ENCODE data around the gene GNAT1. TPM values are rescaled to one million over a fixed set of nuclear protein-coding genes. Genes with fewer than 3 reads are reported as not detected.

Gene GNAT1
- polyA plus RNA-seq (2011; rRNA removed) (not detected in 2 replicates), polyA plus RNA-seq (2017; fragmentation: RNase III; extraction: RNeasy Plus Mini Kit Qiagen cat#74134 plus additional on column Dnase treatment) (not detected in 3 replicates), polyA minus RNA-seq (2011; rRNA and poly(A)+ RNA removed) (not detected in 2 replicates)
- 0.04 TPM in 1 of 2 replicates, not detected in the other for polyA plus RNA-seq (2012; cell fraction: cytosol; rRNA removed)
- polyA plus RNA-seq (2012; cell fraction: nucleus; rRNA removed): not detected in 2 replicates

DNA sequence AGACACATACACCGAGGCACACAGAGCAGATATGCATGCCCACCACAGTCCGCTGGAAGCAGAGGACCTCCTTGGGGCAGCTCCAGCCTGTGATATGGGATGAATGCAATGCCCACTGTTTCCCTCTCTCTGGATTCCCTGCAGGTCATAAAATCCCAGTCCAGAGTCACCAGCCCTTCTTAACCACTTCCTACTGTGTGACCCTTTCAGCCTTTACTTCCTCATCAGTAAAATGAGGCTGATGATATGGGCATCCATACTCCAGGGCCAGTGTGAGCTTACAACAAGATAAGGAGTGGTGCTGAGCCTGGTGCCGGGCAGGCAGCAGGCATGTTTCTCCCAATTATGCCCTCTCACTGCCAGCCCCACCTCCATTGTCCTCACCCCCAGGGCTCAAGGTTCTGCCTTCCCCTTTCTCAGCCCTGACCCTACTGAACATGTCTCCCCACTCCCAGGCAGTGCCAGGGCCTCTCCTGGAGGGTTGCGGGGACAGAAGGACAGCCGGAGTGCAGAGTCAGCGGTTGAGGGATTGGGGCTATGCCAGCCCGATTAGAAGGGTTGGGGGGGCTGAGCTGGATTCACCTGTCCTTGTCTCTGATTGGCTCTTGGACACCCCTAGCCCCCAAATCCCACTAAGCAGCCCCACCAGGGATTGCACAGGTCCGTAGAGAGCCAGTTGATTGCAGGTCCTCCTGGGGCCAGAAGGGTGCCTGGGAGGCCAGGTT is at the start of gene GNAT1:
Gene GNAT1, plus strand, starts transcription at position 675 of the 725 bp plus-strand sequence. CDS start 116 bp downstream, outside the sequence.
- Histone ChIP-seq H3K4me3 (no peak within 1 kb of the TSS), H3K4me1 (peaks cover 13% of the 10 kb centered on the region; the same call in 2 of the 3 replicates), H3K27ac (no peak within 1 kb of the TSS), H3K4me2 (no peak within 1 kb of the TSS), H3K9me3 (no peaks in the 10 kb centered on the region)
- WGBS (ENCODE audit: missing lambda C conversion rate): 34% methylated on average over 5 of the region's 8 CpGs
- no peak for DNase-seq (ENCODE audit: low read depth in 1 of 2, low spot score in 1 of 2)
- ATAC-seq: no peak
- TF ChIP-seq, protein P1, sequence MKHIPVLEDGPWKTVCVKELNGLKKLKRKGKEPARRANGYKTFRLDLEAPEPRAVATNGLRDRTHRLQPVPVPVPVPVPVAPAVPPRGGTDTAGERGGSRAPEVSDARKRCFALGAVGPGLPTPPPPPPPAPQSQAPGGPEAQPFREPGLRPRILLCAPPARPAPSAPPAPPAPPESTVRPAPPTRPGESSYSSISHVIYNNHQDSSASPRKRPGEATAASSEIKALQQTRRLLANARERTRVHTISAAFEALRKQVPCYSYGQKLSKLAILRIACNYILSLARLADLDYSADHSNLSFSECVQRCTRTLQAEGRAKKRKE (CRISPR knock-in tag; IDR thresholded peaks at IDR 0.05; ENCODE audit: low read depth): no peak
- no peak for TF ChIP-seq CHD4 (IDR thresholded peaks at IDR 0.05; ENCODE audit: borderline replicate concordance)
- TF ChIP-seq HOXA7 (CRISPR knock-in tag; IDR thresholded peaks at IDR 0.05): no peak
- TF ChIP-seq, protein P2, sequence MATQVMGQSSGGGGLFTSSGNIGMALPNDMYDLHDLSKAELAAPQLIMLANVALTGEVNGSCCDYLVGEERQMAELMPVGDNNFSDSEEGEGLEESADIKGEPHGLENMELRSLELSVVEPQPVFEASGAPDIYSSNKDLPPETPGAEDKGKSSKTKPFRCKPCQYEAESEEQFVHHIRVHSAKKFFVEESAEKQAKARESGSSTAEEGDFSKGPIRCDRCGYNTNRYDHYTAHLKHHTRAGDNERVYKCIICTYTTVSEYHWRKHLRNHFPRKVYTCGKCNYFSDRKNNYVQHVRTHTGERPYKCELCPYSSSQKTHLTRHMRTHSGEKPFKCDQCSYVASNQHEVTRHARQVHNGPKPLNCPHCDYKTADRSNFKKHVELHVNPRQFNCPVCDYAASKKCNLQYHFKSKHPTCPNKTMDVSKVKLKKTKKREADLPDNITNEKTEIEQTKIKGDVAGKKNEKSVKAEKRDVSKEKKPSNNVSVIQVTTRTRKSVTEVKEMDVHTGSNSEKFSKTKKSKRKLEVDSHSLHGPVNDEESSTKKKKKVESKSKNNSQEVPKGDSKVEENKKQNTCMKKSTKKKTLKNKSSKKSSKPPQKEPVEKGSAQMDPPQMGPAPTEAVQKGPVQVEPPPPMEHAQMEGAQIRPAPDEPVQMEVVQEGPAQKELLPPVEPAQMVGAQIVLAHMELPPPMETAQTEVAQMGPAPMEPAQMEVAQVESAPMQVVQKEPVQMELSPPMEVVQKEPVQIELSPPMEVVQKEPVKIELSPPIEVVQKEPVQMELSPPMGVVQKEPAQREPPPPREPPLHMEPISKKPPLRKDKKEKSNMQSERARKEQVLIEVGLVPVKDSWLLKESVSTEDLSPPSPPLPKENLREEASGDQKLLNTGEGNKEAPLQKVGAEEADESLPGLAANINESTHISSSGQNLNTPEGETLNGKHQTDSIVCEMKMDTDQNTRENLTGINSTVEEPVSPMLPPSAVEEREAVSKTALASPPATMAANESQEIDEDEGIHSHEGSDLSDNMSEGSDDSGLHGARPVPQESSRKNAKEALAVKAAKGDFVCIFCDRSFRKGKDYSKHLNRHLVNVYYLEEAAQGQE (IDR thresholded peaks at IDR 0.05): no peak
- TF ChIP-seq RARB (CRISPR knock-in tag; IDR thresholded peaks at IDR 0.05): no peak
- TF ChIP-seq, protein P3, sequence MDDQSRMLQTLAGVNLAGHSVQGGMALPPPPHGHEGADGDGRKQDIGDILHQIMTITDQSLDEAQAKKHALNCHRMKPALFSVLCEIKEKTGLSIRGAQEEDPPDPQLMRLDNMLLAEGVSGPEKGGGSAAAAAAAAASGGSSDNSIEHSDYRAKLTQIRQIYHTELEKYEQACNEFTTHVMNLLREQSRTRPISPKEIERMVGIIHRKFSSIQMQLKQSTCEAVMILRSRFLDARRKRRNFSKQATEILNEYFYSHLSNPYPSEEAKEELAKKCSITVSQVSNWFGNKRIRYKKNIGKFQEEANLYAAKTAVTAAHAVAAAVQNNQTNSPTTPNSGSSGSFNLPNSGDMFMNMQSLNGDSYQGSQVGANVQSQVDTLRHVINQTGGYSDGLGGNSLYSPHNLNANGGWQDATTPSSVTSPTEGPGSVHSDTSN (IDR thresholded peaks at IDR 0.05): no peak
- TF ChIP-seq NPAS2 (CRISPR knock-in tag; IDR thresholded peaks at IDR 0.05; ENCODE audit: borderline replicate concordance): no peak
- CTCF ChIA-PET: interaction anchor here (1.0 to 18.7 kb wide), 17 partner anchors 9 to 133 kb away, joined by 3 to 550 read pairs (median 5); partner anchors contain the start of genes LSMEM2 and SLC38A3
- POLR2A ChIA-PET: no interaction called here
- no peak for FAIRE-seq

DNA sequence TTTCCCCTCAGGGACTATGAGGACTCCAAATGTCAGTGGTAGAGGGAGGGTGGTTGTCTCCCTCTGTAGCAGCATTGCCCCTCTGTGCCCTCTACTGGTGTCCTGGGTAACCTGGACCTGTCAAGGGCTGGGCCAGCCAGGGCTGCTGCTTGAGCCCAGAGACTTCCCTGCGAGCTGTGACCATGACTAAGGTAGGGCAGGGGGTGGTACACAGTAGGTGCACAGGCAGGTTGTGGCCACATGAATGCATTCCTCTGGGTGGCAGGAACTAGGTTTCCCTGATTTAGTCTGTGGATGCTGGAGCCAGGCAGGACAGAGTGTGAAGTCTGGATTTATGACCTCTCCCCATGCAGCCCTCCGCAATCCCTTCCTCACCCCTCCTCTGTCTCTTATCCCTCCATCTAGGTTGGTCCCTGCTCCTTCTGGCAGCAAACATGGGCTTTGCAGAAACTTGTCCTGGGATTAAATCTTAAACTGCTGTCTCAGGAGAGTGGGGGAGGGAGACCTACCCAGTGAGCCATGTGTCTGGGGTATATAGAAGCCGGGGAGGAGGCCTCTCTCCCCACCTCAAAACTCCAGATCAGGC is 45.0 kb upstream of the GNAT1 start:
- CTCF ChIA-PET: no interaction called here
- FAIRE-seq (no peak), DNase-seq (ENCODE audit: low read depth in 1 of 2, low spot score in 1 of 2) (no peak), ATAC-seq (peak; percentile 64 to 80; a peak in 4 of 6 replicates)
- WGBS (ENCODE audit: missing lambda C conversion rate): 89% methylated on average over 3 of the region's 3 CpGs
- POLR2A ChIA-PET: no interaction called here
- no peak overlapping the region for H3K27ac ChIP-seq
- TF ChIP-seq EHMT2 (IDR thresholded peaks at IDR 0.05; ENCODE audit: low read depth): no peak
- no peak for TF ChIP-seq KDM1A (IDR thresholded peaks at IDR 0.05; ENCODE audit: low read depth)
- H3K9me3 ChIP-seq: no peaks in the 10 kb centered on the region
- no peak overlapping the region for H3K4me2 ChIP-seq
- H3K4me1 ChIP-seq: no peaks in the 10 kb centered on the region
- H3K4me3 ChIP-seq: no peak overlapping the region

DNA sequence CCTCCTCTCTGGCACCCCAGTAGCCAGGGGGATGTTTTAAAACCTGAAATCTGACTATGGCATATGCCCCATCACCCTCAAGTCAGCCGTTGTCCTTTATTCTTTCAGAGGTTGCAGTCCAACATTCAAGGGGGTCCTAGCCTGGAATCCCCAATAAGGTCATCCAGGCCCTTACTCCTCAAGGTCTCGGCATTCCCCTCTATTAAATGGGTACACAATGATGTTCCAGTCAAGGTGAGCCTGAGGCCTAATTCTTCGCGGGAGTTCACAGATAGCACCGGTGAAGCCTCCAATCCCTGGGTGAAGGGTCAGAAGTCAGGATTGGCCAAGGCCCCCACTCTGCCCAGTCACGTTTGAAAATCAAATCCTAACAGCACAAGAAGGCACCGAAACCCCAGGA is 44.4 kb upstream of the GNAT1 start:
- no peaks in the 10 kb centered on the region for H3K9me3 ChIP-seq
- 83% methylated on average over 7 of the region's 7 CpGs for WGBS (ENCODE audit: missing lambda C conversion rate)
- H3K4me3 ChIP-seq: no peak overlapping the region
- TF ChIP-seq JUN (IDR thresholded peaks at IDR 0.05) (no peak), RFX5 (IDR thresholded peaks at IDR 0.05) (no peak)
- ATAC-seq (no peak), DNase-seq (ENCODE audit: low read depth in 1 of 2, low spot score in 1 of 2) (no peak), FAIRE-seq (no peak)
- ChIA-PET POLR2A (no interaction called here), CTCF (no interaction called here)
- H3K4me2 ChIP-seq: no peak overlapping the region
- no peaks in the 10 kb centered on the region for H3K4me1 ChIP-seq
- no peak overlapping the region for H3K27ac ChIP-seq
